Stimulated activated naive CD8-positive, alpha-beta T cell treated with anti-CD3 and anti-CD28 coated beads, Interleukin-15, Interleukin-2, amounts not matched to agents 100 ng/mL and 50 ng/mL, for 24 hours (primary cell): ENCODE data around the gene IL19.

Experiments used
- H3K27ac Mint-ChIP-seq: one replicate; pipeline ENCODE4 v1.8.0; 2021; ENCODE audit warnings: mild to moderate bottlenecking, mixed read lengths
- H3K27me3 Mint-ChIP-seq: one replicate; pipeline ENCODE4 v1.8.0; 2021; ENCODE audit warnings: mixed read lengths
- H3K36me3 Mint-ChIP-seq: one replicate; pipeline ENCODE4 v1.8.0; 2021; ENCODE audit warnings: low read depth, mixed read lengths
- H3K4me1 Mint-ChIP-seq: one replicate; pipeline ENCODE4 v1.8.0; 2021; ENCODE audit warnings: low read depth, mixed read lengths
- H3K4me3 Mint-ChIP-seq: one replicate; pipeline ENCODE4 v1.8.0; 2021; ENCODE audit warnings: mild to moderate bottlenecking, mixed read lengths
- H3K9me3 Mint-ChIP-seq: one replicate; pipeline ENCODE4 v1.8.0; 2021; ENCODE audit warnings: mixed read lengths

Gene IL19

DNA sequence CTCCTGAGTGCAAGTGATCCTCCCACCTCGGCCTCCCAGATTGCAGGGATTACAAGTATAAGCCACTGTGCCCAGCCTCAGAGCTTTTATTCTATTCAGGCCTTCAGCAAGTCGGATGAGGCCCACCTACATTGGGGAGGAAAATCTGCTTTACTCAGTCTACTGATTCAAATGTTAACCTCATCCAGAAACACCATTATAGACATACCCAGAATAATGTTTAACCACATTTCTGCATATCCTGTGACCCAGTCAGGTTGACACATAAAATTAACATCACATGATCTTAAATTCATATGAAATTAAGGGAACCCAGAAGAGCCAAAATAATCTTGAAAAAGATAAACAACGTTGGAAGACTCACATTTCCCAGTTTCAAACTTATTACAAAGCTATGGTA is 109.7 kb downstream of the IL19 start:
- H3K27me3 Mint-ChIP-seq = no peaks in the 10 kb centered on the region
- H3K4me3 Mint-ChIP-seq = no peak overlapping the region
- peaks cover 15% of the 10 kb centered on the region for H3K9me3 Mint-ChIP-seq
- peaks cover 4% of the 10 kb centered on the region for H3K36me3 Mint-ChIP-seq
- H3K27ac Mint-ChIP-seq = no peak overlapping the region
- H3K4me1 Mint-ChIP-seq = peaks cover 5% of the 10 kb centered on the region

DNA sequence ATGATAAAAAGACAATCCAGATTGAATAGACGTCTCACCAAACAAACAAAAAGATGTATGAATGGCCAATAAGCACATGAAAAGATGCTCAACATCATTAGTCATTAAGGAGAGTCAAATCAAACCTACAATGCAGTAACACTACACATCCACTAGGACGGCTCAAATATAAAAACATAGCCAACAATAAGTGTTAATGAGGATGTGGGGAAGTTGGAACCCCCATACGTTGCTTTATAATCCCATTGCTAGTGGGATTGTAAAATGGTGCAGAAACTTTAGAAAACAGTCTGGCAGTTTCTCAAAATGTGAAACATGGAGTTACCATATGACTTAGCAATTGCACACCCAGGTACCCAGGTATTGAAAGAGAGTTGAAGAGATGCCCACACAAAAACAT is 112.0 kb downstream of the IL19 start:
- H3K27me3 Mint-ChIP-seq = peaks cover 3% of the 10 kb centered on the region
- peaks cover 14% of the 10 kb centered on the region for H3K9me3 Mint-ChIP-seq
- no peak overlapping the region for H3K4me3 Mint-ChIP-seq
- H3K4me1 Mint-ChIP-seq = peaks cover 5% of the 10 kb centered on the region
- peaks cover 1% of the 10 kb centered on the region for H3K36me3 Mint-ChIP-seq
- no peak overlapping the region for H3K27ac Mint-ChIP-seq

- Mint-ChIP-seq H3K4me1 (peaks cover 6% of the 10 kb centered on the region), H3K9me3 (peaks cover 12% of the 10 kb centered on the region), H3K36me3 (no peaks in the 10 kb centered on the region), H3K27me3 (peaks cover 3% of the 10 kb centered on the region), H3K4me3 (no peak overlapping the region), H3K27ac (no peak overlapping the region)
Observed at GRCh38 chr1:206883160-206883559, 112.6 kb downstream of the IL19 start.

GRCh38 chr1:206883876-206884275 is 113.3 kb downstream of the IL19 start:
- H3K9me3 Mint-ChIP-seq = peaks cover 6% of the 10 kb centered on the region
- H3K27ac Mint-ChIP-seq = no peak overlapping the region
- H3K4me3 Mint-ChIP-seq = no peak overlapping the region
- H3K4me1 Mint-ChIP-seq = peaks cover 10% of the 10 kb centered on the region
- H3K36me3 Mint-ChIP-seq = no peaks in the 10 kb centered on the region
- peaks cover 3% of the 10 kb centered on the region for H3K27me3 Mint-ChIP-seq

- peaks cover 3% of the 10 kb centered on the region for H3K27me3 Mint-ChIP-seq
- no peak overlapping the region for H3K4me3 Mint-ChIP-seq
- no peaks in the 10 kb centered on the region for H3K36me3 Mint-ChIP-seq
- no peaks in the 10 kb centered on the region for H3K9me3 Mint-ChIP-seq
- H3K27ac Mint-ChIP-seq = no peak overlapping the region
- peaks cover 22% of the 10 kb centered on the region for H3K4me1 Mint-ChIP-seq
Observed at GRCh38 chr1:206885341-206886060, 114.9 kb downstream of the IL19 start.

GRCh38 chr1:206886831-206887230 is 116.3 kb downstream of the IL19 start:
- Mint-ChIP-seq H3K9me3 (no peaks in the 10 kb centered on the region), H3K27ac (no peak overlapping the region), H3K4me1 (peaks cover 34% of the 10 kb centered on the region), H3K36me3 (no peaks in the 10 kb centered on the region), H3K4me3 (no peak overlapping the region), H3K27me3 (peaks cover 3% of the 10 kb centered on the region)

GRCh38 chr1:206887701-206888100 is 117.1 kb downstream of the IL19 start:
- H3K27me3 Mint-ChIP-seq = peaks cover 3% of the 10 kb centered on the region
- H3K27ac Mint-ChIP-seq = no peak overlapping the region
- no peaks in the 10 kb centered on the region for H3K36me3 Mint-ChIP-seq
- H3K4me3 Mint-ChIP-seq = no peak overlapping the region
- H3K9me3 Mint-ChIP-seq = no peaks in the 10 kb centered on the region
- peaks cover 42% of the 10 kb centered on the region for H3K4me1 Mint-ChIP-seq

DNA sequence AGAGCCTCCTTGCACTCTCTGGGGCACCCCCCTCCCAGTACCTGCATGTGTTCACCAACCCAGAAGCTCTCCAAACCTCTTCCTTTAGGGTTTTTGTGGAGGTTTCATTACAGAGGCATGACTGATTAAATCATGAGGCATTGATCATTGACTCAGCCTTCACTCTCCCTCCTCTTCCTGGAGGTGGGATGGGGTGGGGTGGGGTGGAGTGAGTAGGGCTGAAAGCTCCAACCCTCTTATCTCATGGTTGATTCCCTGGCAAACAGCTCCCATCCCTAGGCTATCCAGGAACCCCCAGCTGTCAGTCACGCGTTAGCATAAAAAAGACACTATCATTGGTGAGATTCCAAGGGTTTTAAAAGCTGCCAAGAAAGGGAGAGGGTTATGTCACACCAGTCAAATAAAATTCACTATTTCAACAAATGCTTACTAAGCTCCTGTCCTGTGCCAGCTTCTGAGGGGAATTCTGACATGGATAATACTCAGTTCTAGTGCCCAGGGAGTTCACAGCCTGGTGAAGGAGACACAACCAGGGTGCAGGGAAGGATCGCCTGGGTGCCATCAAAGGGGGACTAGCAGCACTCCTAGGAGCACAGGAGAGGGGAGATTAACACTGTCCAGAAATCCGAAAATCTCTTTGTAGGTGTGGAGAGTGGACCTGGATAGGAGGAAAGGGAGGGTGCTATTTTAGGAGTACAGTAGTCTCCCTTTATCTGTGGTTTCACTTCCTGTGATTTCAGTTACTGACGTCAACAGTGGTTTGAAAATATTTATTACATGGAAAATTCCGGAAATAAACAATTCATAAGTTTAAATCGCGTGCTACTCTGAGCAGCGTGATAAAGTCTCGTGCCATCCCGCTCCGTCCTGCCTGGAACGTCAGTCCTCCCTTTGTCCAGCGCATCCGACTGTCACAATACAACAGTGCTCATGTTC is 119.8 kb downstream of the IL19 start:
- Mint-ChIP-seq H3K36me3 (no peaks in the 10 kb centered on the region), H3K27me3 (peaks cover 3% of the 10 kb centered on the region), H3K4me1 (peaks cover 65% of the 10 kb centered on the region), H3K27ac (peak overlapping the region; percentile 59), H3K4me3 (peak overlapping the region; percentile 29), H3K9me3 (no peaks in the 10 kb centered on the region)

DNA sequence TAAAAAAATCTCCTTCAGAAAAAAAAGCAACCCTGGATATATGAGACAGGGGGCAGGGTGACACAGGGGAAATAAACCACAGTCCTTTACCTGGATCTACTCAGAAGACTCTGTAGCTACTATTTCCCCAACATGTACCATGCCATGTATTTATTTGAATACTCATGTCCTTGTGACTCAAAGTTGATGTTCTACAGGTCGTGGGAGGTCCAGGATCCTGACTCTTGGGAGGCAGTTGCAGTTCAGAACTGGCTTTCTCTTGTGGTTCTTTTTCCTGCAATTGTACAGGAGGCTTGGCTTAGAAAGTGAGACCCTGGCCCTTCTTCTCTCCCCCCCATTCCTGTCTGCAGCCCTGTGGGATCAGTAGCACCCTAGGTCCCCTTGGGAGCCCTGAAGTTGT is 120.8 kb downstream of the IL19 start:
- no peaks in the 10 kb centered on the region for H3K36me3 Mint-ChIP-seq
- no peak overlapping the region for H3K27ac Mint-ChIP-seq
- no peaks in the 10 kb centered on the region for H3K9me3 Mint-ChIP-seq
- no peak overlapping the region for H3K4me3 Mint-ChIP-seq
- peaks cover 3% of the 10 kb centered on the region for H3K27me3 Mint-ChIP-seq
- H3K4me1 Mint-ChIP-seq = peaks cover 76% of the 10 kb centered on the region
